Astrocyte (in vitro differentiated cells and primary cell): ENCODE results near the gene CREB5.

Experiments used
- CTCF ChIP-seq: IDR thresholded peaks from 2 replicates; pipeline ENCODE4 v1.5.1; 2011; ENCODE audit warnings: low read depth, mild to moderate bottlenecking, inconsistent platforms, low read length, moderate library complexity; ENCODE audit not compliant: insufficient read depth
- EZH2 ChIP-seq: IDR thresholded peaks from 2 replicates; pipeline ENCODE4 v1.6.1; 2012; ENCODE audit warnings: mild to moderate bottlenecking, low read length, inconsistent platforms; ENCODE audit not compliant: insufficient read depth

- no peak for TF ChIP-seq EZH2
- TF ChIP-seq CTCF = no peak
These were observed 305.8 kb downstream of the CREB5 start for GRCh38 chr7:28718055-28718481.
